ENCODE data around the gene PIAS4. TPM values are rescaled to one million over a fixed set of nuclear protein-coding genes. Genes with fewer than 3 reads are reported as not detected.
A peak's percentile ranks its signal among the peaks of the same experiment; 100 is the strongest.

The PIAS4 gene
- total and polyA plus RNA-seq, 2 of the 13 experiments (the other 11 are each of a cell fraction or from before 2014, with no cell fraction given), result 9.0 to 20.1 TPM

GRCh38 chr19:4052114-4052992 lies 44.8 kb downstream of the PIAS4 start (continued):
- TF ChIP-seq MLX (CRISPR knock-in tag; IDR thresholded peaks at IDR 0.05) (peak; percentile 32; the same call in 1 of the 2 replicates), DNMT3B (CRISPR knock-in tag; conservative IDR thresholded peaks at IDR 0.05) (peak; percentile 56; the same call in 1 of the 2 replicates), AKNA (CRISPR knock-in tag; IDR thresholded peaks at IDR 0.05; ENCODE audit: borderline replicate concordance) (no peak), ARHGAP35 (CRISPR knock-in tag; IDR thresholded peaks at IDR 0.05; ENCODE audit: borderline replicate concordance) (no peak), GMEB1 (CRISPR knock-in tag; IDR thresholded peaks at IDR 0.05; ENCODE audit: borderline replicate concordance) (peak; percentile 73; the same call in 1 of the 2 replicates), ZNF350 (CRISPR knock-in tag; IDR thresholded peaks at IDR 0.05; ENCODE audit: borderline replicate concordance, low read depth) (0 out of 2 replicates have a peak, but pooled peaks have one; percentile 67), CEBPB (IDR thresholded peaks at IDR 0.05; ENCODE audit: borderline replicate concordance, low read depth, low read length) (no peak), SSRP1 (CRISPR knock-in tag; IDR thresholded peaks at IDR 0.05) (peak; percentile 81; the same call in 1 of the 2 replicates), SP1 (IDR thresholded peaks at IDR 0.05) (no peak), SP1 (CRISPR knock-in tag; IDR thresholded peaks at IDR 0.05) (peak; percentile 81), DDIT3 (CRISPR knock-in tag; IDR thresholded peaks at IDR 0.05) (no peak), RFXAP (CRISPR knock-in tag; IDR thresholded peaks at IDR 0.05; ENCODE audit: borderline replicate concordance) (peak; percentile 71), KLF12 (CRISPR knock-in tag; IDR thresholded peaks at IDR 0.05; ENCODE audit: borderline replicate concordance) (peak; percentile 78; the same call in 1 of the 2 replicates), ZNF331 (CRISPR knock-in tag; IDR thresholded peaks at IDR 0.05) (peak; percentile 78), ZNF460 (CRISPR knock-in tag; IDR thresholded peaks at IDR 0.05; ENCODE audit: borderline replicate concordance) (peak; percentile 82), ZNF280D (CRISPR knock-in tag; IDR thresholded peaks at IDR 0.05) (peak; percentile 98; the same call in 1 of the 2 replicates), NCOA5 (CRISPR knock-in tag; IDR thresholded peaks at IDR 0.05) (0 out of 2 replicates have a peak, but pooled peaks have one; percentile 78)

Data from HepG2 (cell line).